ENCODE results near the gene SLC7A14.

Gene SLC7A14

GRCh38 chr3:170531657-170532335 is 54.1 kb downstream of the SLC7A14 start:
- peak; percentile 60 for DNase-seq

DNA sequence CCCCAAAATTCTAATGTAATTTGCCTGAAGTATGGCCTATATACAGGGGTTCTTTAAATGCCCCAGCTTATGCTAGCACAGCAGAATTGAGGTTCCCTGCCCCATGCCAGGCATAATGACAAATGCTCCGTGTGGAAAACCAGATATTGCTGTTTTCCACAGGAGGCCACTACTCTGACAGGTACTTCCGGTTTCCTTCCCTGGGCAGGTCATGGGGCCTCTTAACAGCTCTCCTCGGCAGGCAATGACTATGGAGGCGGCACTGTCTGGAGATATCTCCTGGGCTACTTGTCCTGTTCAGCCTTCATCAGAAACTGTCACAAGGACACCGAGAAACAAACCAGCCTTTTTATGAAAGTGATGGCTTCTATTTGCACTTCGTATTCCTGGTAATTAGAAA is 54.8 kb downstream of the SLC7A14 start:
- no peak for DNase-seq

DNA sequence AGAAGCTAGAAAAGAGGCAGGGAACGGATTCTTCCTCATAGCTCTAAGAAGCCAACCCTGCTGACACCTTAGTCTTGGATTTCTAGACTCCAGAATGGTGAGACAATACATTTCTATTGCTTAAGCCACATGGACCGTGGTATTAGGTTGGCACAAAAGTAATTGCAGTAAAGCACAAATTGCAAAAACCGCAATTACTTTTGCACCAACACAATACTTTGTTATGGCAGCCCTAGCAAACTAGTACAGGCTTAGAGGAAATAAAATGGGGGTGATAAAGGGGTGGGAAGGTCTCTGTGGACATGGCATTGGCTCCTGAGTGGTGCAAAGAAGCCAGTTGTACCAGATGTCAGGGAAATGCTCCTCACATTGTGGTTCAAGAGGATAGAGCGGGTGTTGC is 56.0 kb downstream of the SLC7A14 start:
- DNase-seq: peak; percentile 29

GRCh38 chr3:170529346-170529745 is 56.5 kb downstream of the SLC7A14 start:
- DNase-seq: peak; percentile 36

GRCh38 chr3:170528726-170529125 is 57.1 kb downstream of the SLC7A14 start:
- DNase-seq: peak; percentile 73

- DNase-seq: peak; percentile 43
Observed at GRCh38 chr3:170524073-170524472, 61.8 kb downstream of the SLC7A14 start.

DNA sequence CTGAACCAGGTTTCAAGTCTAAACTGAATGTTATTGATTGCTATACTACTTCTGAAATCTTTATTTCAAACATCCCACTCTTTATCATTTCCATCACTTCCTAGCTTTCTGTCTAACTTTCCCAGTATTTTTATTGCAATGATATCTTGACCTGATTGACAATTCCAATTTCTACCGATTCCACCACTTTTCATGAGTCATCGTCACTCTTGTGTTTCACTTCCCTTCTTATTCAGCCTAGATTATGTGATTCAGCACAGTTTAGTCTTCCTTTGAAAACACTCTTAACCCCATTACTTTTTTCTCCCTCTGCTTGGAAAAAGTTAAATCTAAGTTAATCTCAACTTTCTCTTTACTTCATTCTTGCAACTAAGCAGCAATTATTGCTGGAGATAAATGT is 62.6 kb downstream of the SLC7A14 start:
- DNase-seq: no peak

DNA sequence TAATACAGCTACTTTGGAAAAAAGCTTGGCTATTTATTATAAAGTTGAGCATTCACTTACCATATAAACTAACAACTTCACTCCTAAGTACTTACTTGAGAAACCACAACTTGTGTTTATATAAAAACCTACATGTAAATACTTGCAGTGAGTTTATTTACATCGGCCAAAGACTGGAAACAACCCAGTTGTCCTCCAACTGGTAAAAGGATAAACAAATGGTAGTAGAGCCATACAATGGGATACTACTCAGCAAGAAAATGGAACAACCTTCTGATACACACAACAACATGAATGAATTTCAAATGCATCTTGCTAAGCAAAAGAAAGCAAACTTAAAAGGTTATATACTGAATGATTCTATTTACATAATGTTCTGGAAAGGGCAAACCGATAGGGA is 63.7 kb downstream of the SLC7A14 start:
- DNase-seq: no peak

DNA sequence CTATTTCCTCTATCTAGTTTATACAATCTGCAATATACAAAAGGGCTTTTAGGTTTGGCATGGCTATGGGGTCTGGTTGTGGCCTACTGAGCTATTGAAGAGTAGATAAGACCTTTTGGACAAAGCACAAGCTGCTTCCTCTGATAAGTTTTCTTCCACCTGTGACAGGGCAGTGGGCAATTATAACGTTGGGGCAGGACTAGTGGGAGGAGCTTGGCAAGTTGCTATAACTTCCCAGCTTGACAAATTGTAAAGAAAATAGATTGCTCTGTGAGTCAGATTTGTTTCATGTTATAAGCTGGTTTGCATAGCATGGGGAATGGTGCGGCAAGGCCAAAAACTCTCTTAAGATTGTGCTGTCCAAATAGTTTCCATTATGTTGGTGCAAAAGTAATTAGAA is 64.9 kb downstream of the SLC7A14 start:
- DNase-seq: no peak

- no peak for DNase-seq
Observed at GRCh38 chr3:170517242-170517945, 68.5 kb downstream of the SLC7A14 start.

DNA sequence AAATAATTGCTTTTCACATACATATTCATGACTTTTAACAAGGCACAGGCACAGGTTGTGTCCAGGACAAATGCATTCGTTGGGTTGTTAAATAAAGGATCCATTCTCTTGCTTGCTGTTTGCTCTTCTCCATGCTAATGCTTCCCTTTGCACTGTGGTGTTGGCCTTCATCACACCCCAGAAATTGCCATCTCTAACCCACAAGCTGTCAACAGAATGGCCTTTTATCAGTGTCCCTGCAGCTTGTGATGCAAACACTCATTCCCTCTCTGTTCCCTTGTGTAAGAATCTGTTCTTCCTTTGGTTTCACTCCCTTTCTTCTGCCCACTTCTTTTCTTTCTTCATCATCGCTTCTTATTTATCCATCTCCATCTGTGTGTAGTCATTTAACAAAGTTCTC is 72.2 kb downstream of the SLC7A14 start:
- DNase-seq: no peak

DNA sequence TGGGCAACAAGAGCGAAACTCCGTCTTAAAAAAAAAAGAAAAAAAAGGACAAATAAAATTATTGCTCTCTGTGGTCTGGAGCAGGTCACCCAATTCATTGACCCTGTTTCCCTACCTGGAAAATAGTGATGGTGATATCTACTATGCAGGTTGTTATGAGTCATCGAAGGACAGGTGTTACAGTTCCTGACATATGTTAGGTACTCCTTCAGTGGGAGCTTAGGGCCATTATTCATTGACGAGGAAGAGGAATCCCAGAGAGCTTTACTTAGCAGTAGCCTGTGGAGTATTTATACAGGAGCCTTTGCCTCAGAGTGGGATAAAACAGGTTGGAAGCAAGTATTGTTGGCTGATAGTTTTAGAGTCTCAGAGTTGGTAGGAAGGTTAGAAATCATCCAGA is 74.5 kb downstream of the SLC7A14 start:
- DNase-seq: peak; percentile 32

GRCh38 chr3:170508839-170509238 is 77.0 kb downstream of the SLC7A14 start:
- DNase-seq: no peak

GRCh38 chr3:170508291-170508690 is 77.6 kb downstream of the SLC7A14 start:
- DNase-seq: no peak

DNA sequence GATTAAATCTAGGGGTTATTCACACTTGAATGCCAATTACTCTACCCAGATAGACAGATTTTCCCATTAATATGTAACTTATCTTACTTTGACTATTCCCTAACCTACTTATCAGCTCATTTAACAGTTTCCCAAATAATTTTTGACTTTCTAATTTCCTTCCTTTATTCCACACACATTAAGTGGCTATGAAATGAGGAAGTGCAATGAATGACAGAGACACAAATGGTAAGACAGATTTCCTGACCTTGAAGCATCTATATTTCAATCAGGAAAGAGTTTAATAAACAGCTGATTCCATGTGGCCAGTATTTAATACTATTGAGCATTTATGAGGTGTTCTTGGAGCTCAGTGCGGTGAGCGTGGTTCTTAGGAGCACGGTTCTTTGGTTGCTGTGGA is 78.8 kb downstream of the SLC7A14 start:
- DNase-seq: no peak

DNA sequence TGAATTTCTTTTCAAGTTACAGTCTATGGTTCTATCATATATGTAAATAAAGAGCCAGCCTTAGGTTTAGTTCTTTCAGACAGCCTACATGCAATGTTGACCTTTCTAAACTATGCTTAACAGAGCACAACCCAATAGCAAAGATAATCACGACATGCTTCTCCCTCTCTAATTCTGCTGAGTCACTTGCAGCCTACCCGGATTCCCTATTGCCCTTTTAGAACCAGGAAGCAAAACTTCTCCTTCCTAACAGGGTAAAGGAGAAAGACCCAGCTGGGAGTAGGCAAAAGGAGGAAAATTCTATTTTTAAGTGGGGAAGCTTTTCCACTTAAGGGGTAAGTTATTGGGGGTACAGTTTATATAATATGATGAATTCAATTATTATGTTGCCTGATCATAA is 79.3 kb downstream of the SLC7A14 start:
- peak; percentile 23 for DNase-seq

DNA sequence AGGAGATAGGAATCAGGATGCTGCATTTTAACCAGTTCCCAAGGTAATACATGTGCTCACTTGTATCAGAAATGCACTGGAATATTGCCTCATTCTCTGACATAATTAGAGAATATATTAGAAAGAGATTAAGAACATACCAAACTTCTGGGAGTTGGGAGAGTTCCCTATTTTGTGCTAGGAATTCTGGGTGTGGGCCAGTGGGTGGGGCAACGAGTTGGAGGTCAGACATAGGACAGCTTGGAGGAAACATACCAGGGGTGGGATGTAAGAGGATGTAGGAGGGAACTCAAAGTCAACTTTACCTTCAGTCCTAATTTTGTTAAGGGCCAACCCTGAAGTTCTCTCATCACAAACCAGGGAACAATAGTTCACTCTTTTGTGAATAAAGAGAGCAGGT is 83.6 kb downstream of the SLC7A14 start:
- no peak for DNase-seq

DNA sequence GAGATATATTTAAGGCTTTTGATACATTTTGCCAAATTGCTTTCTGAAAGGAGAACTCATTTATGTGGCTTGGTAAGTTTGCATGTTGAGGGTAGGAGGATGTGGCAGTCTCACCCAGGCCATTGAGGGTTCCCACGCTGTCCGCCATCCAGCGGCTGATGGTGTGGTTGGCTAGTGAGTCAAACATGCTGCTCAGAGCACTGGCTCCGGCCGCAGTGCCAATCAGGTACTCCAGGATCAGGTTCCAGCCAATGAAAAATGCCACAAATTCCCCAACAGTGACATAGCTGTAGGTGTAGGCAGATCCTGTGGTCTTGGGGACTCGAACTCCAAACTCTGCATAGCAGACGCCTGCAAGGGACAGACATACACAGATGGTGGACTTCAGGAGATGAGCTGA is 84.9 kb downstream of the SLC7A14 start:
- no peak for DNase-seq

- no peak for DNase-seq
Observed at GRCh38 chr3:170500462-170500861, 85.4 kb downstream of the SLC7A14 start.

DNA sequence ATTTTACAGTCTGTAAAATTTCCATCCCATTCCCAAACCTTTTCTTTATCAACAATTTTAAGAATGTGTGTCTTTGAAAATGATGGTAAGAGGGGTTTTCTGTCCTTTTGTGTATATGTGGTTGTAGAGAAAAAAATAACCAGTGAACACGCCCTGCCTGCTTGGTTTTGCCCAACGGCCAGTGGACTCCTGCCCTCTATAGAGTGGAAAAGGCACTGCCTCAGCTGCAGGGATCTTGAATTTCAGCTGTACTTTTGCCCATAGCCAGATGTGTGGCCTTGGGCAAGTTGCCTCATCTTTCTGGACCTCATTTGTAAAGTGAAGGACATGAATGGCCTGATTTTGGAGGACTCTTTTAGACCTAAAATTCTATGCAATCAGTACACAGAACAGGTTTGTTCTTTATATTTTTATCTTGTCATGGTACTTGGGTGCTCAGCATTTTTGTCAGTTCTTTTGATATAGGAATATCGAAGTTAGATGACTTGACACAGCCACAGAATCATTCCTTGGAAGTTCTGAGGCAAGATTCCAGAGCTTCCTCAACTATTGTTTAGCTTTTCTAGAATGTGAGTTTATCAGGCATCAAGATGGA is 86.2 kb downstream of the SLC7A14 start:
- peak; percentile 64 for DNase-seq

DNA sequence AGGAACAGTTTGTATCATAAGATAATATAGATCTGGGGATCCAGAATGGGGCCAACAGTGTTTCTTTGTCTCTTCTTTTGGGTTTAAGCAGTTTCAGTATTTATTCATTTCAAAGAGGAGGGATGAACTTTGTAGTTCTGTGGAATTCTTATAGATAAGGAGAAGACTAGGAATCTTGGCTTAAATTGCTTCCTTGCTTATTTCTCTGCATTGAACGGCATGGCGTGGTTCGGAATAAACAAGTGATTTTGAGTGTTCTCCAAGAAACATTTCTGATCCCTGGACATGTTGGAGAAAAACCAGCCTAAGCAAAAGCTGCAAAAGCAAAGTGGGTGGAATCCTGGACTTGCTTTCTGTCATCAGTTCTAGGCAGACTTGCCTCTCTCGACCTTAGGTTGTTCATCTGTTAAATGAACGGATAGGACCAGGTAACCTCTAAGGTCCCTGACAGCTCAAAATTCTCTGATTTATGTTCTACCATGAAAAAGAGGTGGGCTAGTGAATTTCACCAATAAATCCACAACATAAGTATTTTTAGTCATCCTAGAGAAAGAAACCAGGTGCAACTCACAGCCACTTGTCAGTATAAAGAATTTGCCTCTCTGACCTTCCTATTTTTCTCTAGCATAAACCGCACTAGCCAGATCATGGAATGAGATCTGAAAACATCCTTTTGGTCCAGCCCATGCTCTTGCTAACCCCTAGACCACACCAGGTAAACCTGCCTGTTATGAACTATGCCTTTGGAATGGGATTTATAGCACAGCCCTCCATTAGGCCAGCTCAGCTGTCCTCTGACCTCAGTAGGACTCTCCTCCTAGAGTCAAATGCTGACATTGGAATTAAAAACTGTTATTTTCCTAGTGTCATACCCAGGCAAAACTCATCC is 88.4 kb downstream of the SLC7A14 start:
- no peak for DNase-seq

DNA sequence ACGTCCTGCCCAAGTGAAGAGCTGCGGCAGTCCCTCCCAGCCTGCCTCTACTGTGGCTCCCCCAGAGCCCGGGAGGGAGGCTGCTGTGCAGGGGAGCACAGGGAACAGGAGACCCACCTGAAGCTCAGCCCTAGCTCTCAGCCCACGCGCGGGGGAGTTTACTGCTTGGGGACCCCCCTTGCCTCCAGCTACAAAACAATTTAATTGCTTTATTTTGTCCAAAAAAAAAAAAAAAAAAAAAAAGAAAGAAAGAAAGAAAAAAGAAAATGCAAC is 89.1 kb downstream of the SLC7A14 start:
- DNase-seq: no peak

DNA sequence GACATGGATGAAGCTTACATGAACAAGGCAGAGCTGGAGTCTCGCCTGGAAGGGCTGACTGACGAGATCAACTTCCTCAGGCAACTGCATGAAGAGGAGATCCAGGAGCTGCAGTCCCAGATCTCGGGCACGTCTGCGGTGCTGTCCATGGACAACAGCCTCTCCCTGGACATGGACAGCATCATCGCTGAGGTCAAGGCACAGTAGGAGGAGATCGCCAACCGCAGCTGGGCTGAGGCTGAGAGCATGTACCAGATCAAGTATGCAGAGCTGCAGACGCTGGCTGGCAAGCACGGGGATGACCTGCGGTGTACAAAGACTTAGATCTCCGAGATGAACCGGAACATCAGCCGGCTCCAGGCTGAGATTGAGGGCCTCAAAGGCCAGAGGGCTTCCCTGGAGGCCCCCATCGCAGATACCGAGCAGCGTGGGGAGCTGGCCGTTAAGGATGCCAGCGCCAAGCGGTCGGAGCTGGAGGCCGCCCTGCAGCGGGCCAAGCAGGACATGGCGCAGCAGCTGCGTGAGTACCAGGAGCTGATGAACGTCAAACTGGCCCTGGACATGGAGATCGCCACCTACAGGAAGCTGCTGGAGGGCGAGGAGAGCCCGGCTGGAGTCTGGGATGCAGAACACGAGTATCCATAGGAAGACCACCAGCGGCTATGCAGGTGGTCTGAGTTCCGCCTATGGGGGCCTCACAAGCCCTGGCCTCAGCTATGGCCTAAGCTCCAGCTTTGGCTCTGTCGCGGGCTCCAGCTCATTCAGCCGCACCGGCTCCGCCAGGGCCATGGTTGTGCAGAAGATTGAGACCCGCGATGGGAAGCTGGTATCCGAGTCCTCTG is 89.6 kb downstream of the SLC7A14 start:
- no peak for DNase-seq
